Sciatic nerve (tissue), 2 donors: ENCODE results near the gene OR10J1. TPM values are rescaled to one million over a fixed set of nuclear protein-coding genes. Genes with fewer than 3 reads are reported as not detected.

Source experiments
- ATAC-seq: fragments of 200-7000 bp; cut with Tn5 transposase; one replicate; pipeline ENCODE4 v1.9.1; 2020; ENCODE audit warnings: mild to moderate bottlenecking, moderate library complexity
- DNase-seq: peaks from one replicate; pipeline ENCODE4 v3.0.0-alpha.2; 2020; ENCODE audit warnings: low spot score
- intact Hi-C: fragments of 100-400 bp; cut with DNase I; formaldehyde crosslinking; loops from one replicate; pipeline ENCODE4 v1.14.2; 2022
- total RNA-seq: library from RNA; stranded (reverse); fragmentation: NEBNext Ultra II Directional; extraction: Animal tissue kit (Norgen Biotek cat#: 25700); gene quantifications from one replicate; pipeline ENCODE4 v1.2.1, GENCODE V29; 2021
- donor health status: DM: no; HTN: no; CAD: no.
- donor health status: DM: no; HTN: no; CAD: no.

The OR10J1 gene
- total RNA-seq, 1 donor from 2014 or later: not detected

GRCh38 chr1:159473335-159473734, 33.8 kb downstream of the OR10J1 start:
- DNase-seq (no peak), ATAC-seq (no peak)
- intact Hi-C loops: no loop called here

DNA sequence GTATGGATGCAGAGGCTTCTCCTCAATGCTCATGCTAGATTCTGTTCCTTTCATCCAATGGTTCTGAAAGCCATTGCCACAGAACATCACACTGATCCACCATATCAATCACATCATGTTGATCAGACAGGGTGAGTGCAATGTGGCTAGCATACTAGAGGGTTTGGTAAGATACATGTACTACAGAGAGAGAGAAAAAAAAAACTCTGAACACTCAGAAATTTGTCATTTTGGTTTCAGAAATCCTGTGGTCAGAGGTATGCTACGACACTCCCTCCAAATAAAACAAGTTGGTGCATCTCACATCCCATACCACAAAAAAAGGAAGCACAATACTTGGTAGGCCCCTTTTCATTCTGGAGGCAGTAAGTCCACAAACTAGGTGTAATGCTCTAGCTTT, 35.4 kb downstream of the OR10J1 start:
- intact Hi-C loops: no loop called here
- ATAC-seq (no peak), DNase-seq (no peak)

GRCh38 chr1:159483501-159483900, 44.0 kb downstream of the OR10J1 start:
- intact Hi-C loops: no loop called here

More at GRCh38 chr1:159483501-159483900, 44.0 kb downstream of the OR10J1 start:
- DNase-seq: no peak
- no peak for ATAC-seq

Other genes starting within 250 kb of the OR10J1 start
- 156 TPM for gene ACKR1, start 234.8 kb upstream of the OR10J1 start, total RNA-seq
- 3.5 TPM for gene FCER1A, start 137.4 kb upstream of the OR10J1 start, total RNA-seq
- gene OR10J4, start 7.5 kb upstream of the OR10J1 start, total RNA-seq: not detected
- not detected for gene OR10J5, start 96.3 kb downstream of the OR10J1 start, total RNA-seq
- not detected for gene APCS, start 148.1 kb downstream of the OR10J1 start, total RNA-seq